ENCODE results near the gene CNKSR3.

GRCh38 chr6:154511791-154512190 lies 1.3 kb upstream of the CNKSR3 start:
- TF ChIP-seq EZH2 (IDR thresholded peaks at IDR 0.05; ENCODE audit: borderline replicate concordance, low read depth, low read length, poor library complexity, severe bottlenecking) (no peak), CTCF (conservative IDR thresholded peaks at IDR 0.05; ENCODE audit: low read depth, low read length) (no peak)
